ES-I3 (cell line): ENCODE results near the gene LMAN2.

Experiments used
- H3K36me3 ChIP-seq: 2 replicates; pipeline ENCODE4 v1.6.1; 2013; ENCODE audit warnings: mild to moderate bottlenecking, low read length, control low read depth, moderate library complexity; ENCODE audit not compliant: insufficient read depth
- H3K4me1 ChIP-seq: 2 replicates; pipeline ENCODE4 v1.6.1; 2013; ENCODE audit warnings: mild to moderate bottlenecking, control low read depth, low read length; ENCODE audit not compliant: insufficient read depth
- H3K9ac ChIP-seq: 2 replicates; pipeline ENCODE4 v1.6.1; 2013; ENCODE audit warnings: low read depth, mild to moderate bottlenecking, low read length, moderate library complexity
- H3K9me3 ChIP-seq: 2 replicates; pipeline ENCODE4 v1.6.1; 2013; ENCODE audit warnings: mild to moderate bottlenecking, low read length, moderate library complexity; ENCODE audit not compliant: control insufficient read depth, insufficient read depth

The LMAN2 gene

GRCh38 chr5:177320879-177321278, 30.6 kb downstream of the LMAN2 start:
- H3K36me3 ChIP-seq: no peaks in the 10 kb centered on the region
- no peak overlapping the region for H3K9ac ChIP-seq
- no peaks in the 10 kb centered on the region for H3K9me3 ChIP-seq
- H3K4me1 ChIP-seq: peaks cover 16% of the 10 kb centered on the region

- Histone ChIP-seq H3K36me3 (no peaks in the 10 kb centered on the region), H3K9ac (no peak overlapping the region), H3K9me3 (no peaks in the 10 kb centered on the region), H3K4me1 (peaks cover 8% of the 10 kb centered on the region)
Measured at GRCh38 chr5:177319913-177320588, 31.4 kb downstream of the LMAN2 start.

GRCh38 chr5:177317959-177318377, 33.5 kb downstream of the LMAN2 start:
- Histone ChIP-seq H3K9ac (no peak overlapping the region), H3K4me1 (peaks cover 4% of the 10 kb centered on the region), H3K9me3 (no peaks in the 10 kb centered on the region), H3K36me3 (no peaks in the 10 kb centered on the region)

GRCh38 chr5:177316005-177316404, 35.5 kb downstream of the LMAN2 start:
- H3K4me1 ChIP-seq: peaks cover 4% of the 10 kb centered on the region
- no peaks in the 10 kb centered on the region for H3K9me3 ChIP-seq
- H3K9ac ChIP-seq: no peak overlapping the region
- no peaks in the 10 kb centered on the region for H3K36me3 ChIP-seq

GRCh38 chr5:177315411-177315810, 36.1 kb downstream of the LMAN2 start:
- Histone ChIP-seq H3K9me3 (no peaks in the 10 kb centered on the region), H3K36me3 (no peaks in the 10 kb centered on the region), H3K9ac (no peak overlapping the region), H3K4me1 (peaks cover 4% of the 10 kb centered on the region)

- H3K9ac ChIP-seq: no peak overlapping the region
- H3K9me3 ChIP-seq: no peaks in the 10 kb centered on the region
- H3K36me3 ChIP-seq: no peaks in the 10 kb centered on the region
- peaks cover 4% of the 10 kb centered on the region for H3K4me1 ChIP-seq
Measured at GRCh38 chr5:177314376-177315342, 36.8 kb downstream of the LMAN2 start.

GRCh38 chr5:177313561-177314259, 37.8 kb downstream of the LMAN2 start:
- H3K9me3 ChIP-seq: no peaks in the 10 kb centered on the region
- no peaks in the 10 kb centered on the region; the same call in 1 of the 2 replicates for H3K36me3 ChIP-seq
- H3K4me1 ChIP-seq: peaks cover 4% of the 10 kb centered on the region
- no peak overlapping the region for H3K9ac ChIP-seq

- no peaks in the 10 kb centered on the region; the same call in 1 of the 2 replicates for H3K36me3 ChIP-seq
- H3K4me1 ChIP-seq: no peaks in the 10 kb centered on the region
- no peaks in the 10 kb centered on the region for H3K9me3 ChIP-seq
- H3K9ac ChIP-seq: peak overlapping the region; percentile 83
Measured at GRCh38 chr5:177312649-177313181, 38.8 kb downstream of the LMAN2 start.

GRCh38 chr5:177311723-177312648, 39.5 kb downstream of the LMAN2 start, which contains the start of gene MXD3:
Gene MXD3 (minus strand): TSS chr5:177311898. CDS start chr5:177311830, 68 bp downstream.
- Histone ChIP-seq H3K36me3 (peaks cover under 1% of the 10 kb centered on the region), H3K9ac (peak within 1 kb of the TSS; percentile 83), H3K4me1 (no peaks in the 10 kb centered on the region), H3K9me3 (no peaks in the 10 kb centered on the region)

GRCh38 chr5:177311392-177311722, 40.1 kb downstream of the LMAN2 start:
- Histone ChIP-seq H3K9ac (peak overlapping the region; percentile 83), H3K4me1 (no peaks in the 10 kb centered on the region), H3K36me3 (peaks cover 4% of the 10 kb centered on the region)

GRCh38 chr5:177310757-177311391, 40.6 kb downstream of the LMAN2 start:
- Histone ChIP-seq H3K36me3 (peaks cover 4% of the 10 kb centered on the region), H3K9ac (peak overlapping the region; percentile 83; the same call in 1 of the 2 replicates), H3K4me1 (no peaks in the 10 kb centered on the region), H3K9me3 (no peaks in the 10 kb centered on the region)

More at GRCh38 chr5:177311392-177311722, 40.1 kb downstream of the LMAN2 start:
- H3K9me3 ChIP-seq: no peaks in the 10 kb centered on the region

GRCh38 chr5:177310332-177310731, 41.1 kb downstream of the LMAN2 start:
- no peak overlapping the region for H3K9ac ChIP-seq
- no peaks in the 10 kb centered on the region for H3K4me1 ChIP-seq
- peaks cover 4% of the 10 kb centered on the region for H3K36me3 ChIP-seq
- H3K9me3 ChIP-seq: no peaks in the 10 kb centered on the region
